Measurements from ENCODE around the gene BPIFA1.

BPIFA1 gene

GRCh38 chr20:33287884-33288283, 52.1 kb downstream of the BPIFA1 start:
- Histone ChIP-seq H3K27me3 (ENCODE audit: insufficient read depth, low read length) (0 out of 2 replicates have a peak, but pooled peaks cover 4% of the 10 kb centered on the region), H3K4me2 (ENCODE audit: low read length) (no peak overlapping the region), H2AFZ (ENCODE audit: low read length) (no peak overlapping the region), H4K20me1 (ENCODE audit: insufficient read depth, low read length) (no peaks in the 10 kb centered on the region; the same call in 1 of the 2 replicates), H3K79me2 (ENCODE audit: insufficient read depth, low read length) (no peaks in the 10 kb centered on the region), H3K9me3 (ENCODE audit: low read length) (no peaks in the 10 kb centered on the region), H3K9ac (ENCODE audit: low read length) (no peak overlapping the region), H3K4me3 (ENCODE audit: low read depth, low read length, poor library complexity, severe bottlenecking) (no peak overlapping the region), H3F3A (ENCODE audit: insufficient read depth, low read length) (no peaks in the 10 kb centered on the region), H3K36me3 (ENCODE audit: insufficient read depth, low read length) (no peaks in the 10 kb centered on the region), H3K9me2 (ENCODE audit: low read depth, low read length) (no peaks in the 10 kb centered on the region), H3K27ac (ENCODE audit: low read depth, low read length, poor library complexity, severe bottlenecking) (no peak overlapping the region), H3K4me1 (ENCODE audit: insufficient read depth, low read length, severe bottlenecking) (no peaks in the 10 kb centered on the region)
- TF ChIP-seq CTCF (IDR thresholded peaks at IDR 0.05; ENCODE audit: low read length) (no peak), EZH2 (IDR thresholded peaks at IDR 0.05; ENCODE audit: borderline replicate concordance, low read length) (no peak)

- H3K9me3 ChIP-seq (ENCODE audit: low read length): no peaks in the 10 kb centered on the region
- H4K20me1 ChIP-seq (ENCODE audit: insufficient read depth, low read length): no peaks in the 10 kb centered on the region
- TF ChIP-seq EZH2 (IDR thresholded peaks at IDR 0.05; ENCODE audit: borderline replicate concordance, low read length): no peak
- no peak for TF ChIP-seq CTCF (IDR thresholded peaks at IDR 0.05; ENCODE audit: low read length)
- no peak overlapping the region for H3K27ac ChIP-seq (ENCODE audit: low read depth, low read length, poor library complexity, severe bottlenecking)
- H3K79me2 ChIP-seq (ENCODE audit: insufficient read depth, low read length): no peaks in the 10 kb centered on the region
- no peaks in the 10 kb centered on the region for H3K36me3 ChIP-seq (ENCODE audit: insufficient read depth, low read length)
- no peak overlapping the region for H3K4me2 ChIP-seq (ENCODE audit: low read length)
- no peak overlapping the region for H3K4me3 ChIP-seq (ENCODE audit: low read depth, low read length, poor library complexity, severe bottlenecking)
- H2AFZ ChIP-seq (ENCODE audit: low read length): no peak overlapping the region
- H3F3A ChIP-seq (ENCODE audit: insufficient read depth, low read length): no peaks in the 10 kb centered on the region
- H3K9ac ChIP-seq (ENCODE audit: low read length): no peak overlapping the region
- no peaks in the 10 kb centered on the region for H3K4me1 ChIP-seq (ENCODE audit: insufficient read depth, low read length, severe bottlenecking)
- 0 out of 2 replicates have a peak, but pooled peaks cover 4% of the 10 kb centered on the region for H3K27me3 ChIP-seq (ENCODE audit: insufficient read depth, low read length)
- no peaks in the 10 kb centered on the region for H3K9me2 ChIP-seq (ENCODE audit: low read depth, low read length)
These were observed 55.1 kb downstream of the BPIFA1 start for GRCh38 chr20:33290852-33291251.

GRCh38 chr20:33291416-33291815, 55.6 kb downstream of the BPIFA1 start:
- Histone ChIP-seq H3F3A (ENCODE audit: insufficient read depth, low read length) (no peaks in the 10 kb centered on the region), H3K9ac (ENCODE audit: low read length) (no peak overlapping the region), H3K9me2 (ENCODE audit: low read depth, low read length) (no peaks in the 10 kb centered on the region), H3K36me3 (ENCODE audit: insufficient read depth, low read length) (no peaks in the 10 kb centered on the region), H3K4me2 (ENCODE audit: low read length) (no peak overlapping the region), H3K4me1 (ENCODE audit: insufficient read depth, low read length, severe bottlenecking) (no peaks in the 10 kb centered on the region), H3K79me2 (ENCODE audit: insufficient read depth, low read length) (no peaks in the 10 kb centered on the region), H3K4me3 (ENCODE audit: low read depth, low read length, poor library complexity, severe bottlenecking) (no peak overlapping the region), H3K27ac (ENCODE audit: low read depth, low read length, poor library complexity, severe bottlenecking) (no peak overlapping the region), H3K9me3 (ENCODE audit: low read length) (no peaks in the 10 kb centered on the region), H2AFZ (ENCODE audit: low read length) (no peak overlapping the region), H4K20me1 (ENCODE audit: insufficient read depth, low read length) (no peaks in the 10 kb centered on the region), H3K27me3 (ENCODE audit: insufficient read depth, low read length) (0 out of 2 replicates have a peak, but pooled peaks cover 4% of the 10 kb centered on the region)
- TF ChIP-seq EZH2 (IDR thresholded peaks at IDR 0.05; ENCODE audit: borderline replicate concordance, low read length) (no peak), CTCF (IDR thresholded peaks at IDR 0.05; ENCODE audit: low read length) (no peak)

Measured in OCI-LY1 (cell line).